Smooth muscle cell (in vitro differentiated cells): Measurements from ENCODE around the gene SLC26A4. TPM values are rescaled to one million over a fixed set of nuclear protein-coding genes. Genes with fewer than 3 reads are reported as not detected.

Experiments
- DNase-seq: peaks from one replicate; lab custom pipeline; 2025; ENCODE audit not compliant: unreplicated experiment; lab: John Stamatoyannopoulos, UW
- H2AFZ ChIP-seq: fragments of 200-600 bp; sonication (generic); 2 replicates; pipeline ENCODE4 v1.6.0; 2016; ENCODE audit warnings: antibody characterized with exemption, low read depth, mild to moderate bottlenecking
- H3F3A ChIP-seq: fragments of 200-600 bp; sonication (generic); 2 replicates; pipeline ENCODE4 v1.6.0; 2017; ENCODE audit warnings: antibody characterized with exemption, low read depth
- H3K27ac ChIP-seq: fragments of 200-600 bp; sonication (generic); 2 replicates; pipeline ENCODE4 v1.5.1; 2016; ENCODE audit warnings: low read depth, mild to moderate bottlenecking
- H3K27me3 ChIP-seq: fragments of 200-600 bp; sonication (generic); 2 replicates; pipeline ENCODE4 v1.6.1; 2016; ENCODE audit warnings: low read depth, mild to moderate bottlenecking
- H3K36me3 ChIP-seq: fragments of 200-600 bp; sonication (generic); 2 replicates; pipeline ENCODE4 v1.5.1; 2016; ENCODE audit warnings: low read depth
- H3K4me1 ChIP-seq: fragments of 200-600 bp; sonication (generic); 2 replicates; pipeline ENCODE4 v1.5.1; 2016; ENCODE audit warnings: low read depth
- H3K4me2 ChIP-seq: fragments of 200-600 bp; sonication (generic); 2 replicates; pipeline ENCODE4 v1.6.0; 2016; ENCODE audit warnings: mild to moderate bottlenecking
- H3K4me3 ChIP-seq: fragments of 200-600 bp; sonication (generic); 2 replicates; pipeline ENCODE4 v1.5.1; 2016; ENCODE audit warnings: mild to moderate bottlenecking
- H3K79me2 ChIP-seq: fragments of 200-600 bp; sonication (generic); 2 replicates; pipeline ENCODE4 v1.6.0; 2016; ENCODE audit warnings: low read depth, mild to moderate bottlenecking
- H3K9ac ChIP-seq: fragments of 200-600 bp; sonication (generic); 2 replicates; pipeline ENCODE4 v1.6.0; 2016; ENCODE audit warnings: low read depth
- H3K9me3 ChIP-seq: fragments of 200-600 bp; sonication (generic); replicated peaks from 2 replicates; pipeline ENCODE4 v1.5.1; 2016; ENCODE audit warnings: low read depth
- H4K20me1 ChIP-seq: fragments of 200-600 bp; sonication (generic); 2 replicates; pipeline ENCODE4 v1.6.0; 2016; ENCODE audit warnings: low read depth
- CTCF ChIP-seq: fragments of 200-600 bp; sonication (generic); IDR thresholded peaks from 2 replicates; pipeline ENCODE4 v1.5.1; 2017; ENCODE audit warnings: borderline replicate concordance, mild to moderate bottlenecking, antibody characterized with exemption; ENCODE audit not compliant: insufficient read depth, poor library complexity, severe bottlenecking
- WGBS: methylation state at CpG from one replicate; pipeline ENCODE4 v1.1.7; 2016; ENCODE audit warnings: low lambda C conversion rate; 5-methylcytosine and 5-hydroxymethylcytosine counted together
- polyA plus RNA-seq: library from polyadenylated mRNA; unstranded; fragments of >200 nt; fragmentation: Nextera tagmentation; extraction: Ambion mirVana; gene quantifications from 2 replicates; pipeline ENCODE4 v1.2.1, GENCODE V29; 2016
- total RNA-seq: library from RNA; depleted of rRNA; stranded (reverse); fragments of >200 nt; gene quantifications from 2 replicates; pipeline ENCODE4 v1.2.3, GENCODE V29; 2014

Gene SLC26A4
- total and polyA plus RNA-seq, 2 experiments from 2014 or later = 0.06 to 1.7 TPM

- Histone ChIP-seq H3K79me2 (no peaks in the 10 kb centered on the region), H3K27ac (no peak overlapping the region), H3K27me3 (peaks cover 8% of the 10 kb centered on the region), H3K4me3 (no peak overlapping the region), H2AFZ (no peak overlapping the region), H3K36me3 (no peaks in the 10 kb centered on the region), H3K4me1 (no peaks in the 10 kb centered on the region), H3K9ac (no peak overlapping the region), H4K20me1 (no peaks in the 10 kb centered on the region), H3K4me2 (no peak overlapping the region), H3F3A (no peaks in the 10 kb centered on the region), H3K9me3 (no peaks in the 10 kb centered on the region)
- no peak for DNase-seq
- WGBS = 85% methylated on average over 2 of the region's 2 CpGs
- no peak for TF ChIP-seq CTCF
Observed at GRCh38 chr7:107723255-107723654, 62.6 kb downstream of the SLC26A4 start.

GRCh38 chr7:107725138-107725740 lies 64.6 kb downstream of the SLC26A4 start:
- WGBS = 24% methylated on average over 4 of the region's 4 CpGs
- no peaks in the 10 kb centered on the region for H3K36me3 ChIP-seq
- no peaks in the 10 kb centered on the region for H3K4me1 ChIP-seq
- H3K4me3 ChIP-seq = no peak overlapping the region
- H3K9ac ChIP-seq = no peak overlapping the region
- peak; percentile 79 for TF ChIP-seq CTCF
- no peaks in the 10 kb centered on the region for H3F3A ChIP-seq
- no peaks in the 10 kb centered on the region for H4K20me1 ChIP-seq
- peaks cover 17% of the 10 kb centered on the region for H3K27me3 ChIP-seq
- H3K79me2 ChIP-seq = no peaks in the 10 kb centered on the region
- no peak overlapping the region for H3K4me2 ChIP-seq
- no peak overlapping the region for H2AFZ ChIP-seq
- no peak for DNase-seq
- no peaks in the 10 kb centered on the region for H3K9me3 ChIP-seq
- no peak overlapping the region for H3K27ac ChIP-seq

DNA sequence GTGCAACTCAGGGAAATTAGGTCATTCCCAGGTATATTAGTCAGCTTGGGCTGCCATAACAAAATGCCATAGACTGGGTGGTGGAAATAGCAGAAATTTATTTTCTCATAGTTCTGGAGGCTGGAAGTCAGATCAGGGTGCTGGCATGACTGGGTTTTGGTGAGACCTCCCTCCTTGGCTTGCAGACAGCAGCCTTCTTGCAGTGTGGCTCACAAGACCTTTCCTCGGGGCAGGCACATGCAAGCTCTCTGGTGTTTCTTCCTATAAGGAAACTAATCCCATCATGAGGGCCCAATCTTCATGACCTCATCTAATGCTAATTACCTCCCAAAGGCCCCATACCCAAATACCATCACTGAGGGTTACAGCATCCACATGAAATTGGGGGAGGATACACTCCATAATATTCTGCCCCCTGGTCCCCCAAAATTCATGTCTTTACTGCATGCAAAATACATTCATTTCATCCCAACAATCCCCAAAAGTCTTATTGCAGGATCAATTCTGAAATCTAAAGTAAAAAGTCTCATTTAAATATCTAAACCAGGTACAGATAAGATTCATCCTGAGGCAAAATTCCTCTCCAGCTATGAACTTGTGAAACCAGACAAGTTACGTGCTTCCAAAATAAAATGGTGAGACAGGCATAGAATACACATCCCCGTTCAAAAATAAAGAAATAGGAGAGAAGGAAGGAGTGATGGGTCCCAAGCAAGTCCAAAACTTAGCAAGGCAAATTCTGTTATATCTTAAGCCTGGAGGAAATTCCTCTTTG lies 65.9 kb downstream of the SLC26A4 start:
- H4K20me1 ChIP-seq = no peaks in the 10 kb centered on the region
- no peak overlapping the region for H2AFZ ChIP-seq
- no peak overlapping the region for H3K4me3 ChIP-seq
- TF ChIP-seq CTCF = no peak
- H3K9me3 ChIP-seq = no peaks in the 10 kb centered on the region
- H3F3A ChIP-seq = no peaks in the 10 kb centered on the region
- 66% methylated on average over 3 of the region's 3 CpGs for WGBS
- H3K9ac ChIP-seq = no peak overlapping the region
- H3K36me3 ChIP-seq = no peaks in the 10 kb centered on the region
- no peaks in the 10 kb centered on the region for H3K4me1 ChIP-seq
- no peaks in the 10 kb centered on the region for H3K79me2 ChIP-seq
- H3K27me3 ChIP-seq = peaks cover 17% of the 10 kb centered on the region
- no peak overlapping the region for H3K4me2 ChIP-seq
- DNase-seq = no peak
- H3K27ac ChIP-seq = no peak overlapping the region
